Psoas muscle (tissue), 8 donors: ENCODE data around the gene ADRM1. TPM values are rescaled to one million over a fixed set of nuclear protein-coding genes. Genes with fewer than 3 reads are reported as not detected.

Experiments used
- ATAC-seq, 4 donors: fragments of 200-7000 bp; cut with Tn5 transposase; one replicate each; pipeline ENCODE4 v1.9.1; 2020; ENCODE audit warnings: moderate library complexity in 3 of 4, mild to moderate bottlenecking in 2 of 4
- DNase-seq, 2 donors: peaks; one replicate each; pipeline ENCODE4 v3.0.0-alpha.2; 2020
- H3K27ac ChIP-seq: fragments of 200-600 bp; one replicate; pipeline ENCODE4 v1.8.0; 2022
- H3K27me3 ChIP-seq, 3 donors: fragments of 200-600 bp in 1 of 3; one replicate each; pipeline versions ENCODE4 v1.6.1 to v1.8.0; 2013 to 2022; ENCODE audit warnings: low read length in 2 of 3, mild to moderate bottlenecking in 2 of 3, moderate library complexity in 1 of 3; ENCODE audit not compliant: insufficient read depth in 3 of 3
- H3K36me3 ChIP-seq, 2 donors: fragments of 200-600 bp in 1 of 2; one replicate each; pipeline versions ENCODE4 v1.6.1 to v1.8.0; 2013 to 2022; ENCODE audit warnings: low read depth in 1 of 2, mild to moderate bottlenecking in 1 of 2, moderate library complexity in 1 of 2; ENCODE audit not compliant: insufficient read depth in 1 of 2
- H3K4me1 ChIP-seq: fragments of 200-600 bp; one replicate; pipeline ENCODE4 v1.8.0; 2022
- H3K4me3 ChIP-seq: fragments of 200-600 bp; one replicate; pipeline ENCODE4 v1.8.0; 2022; ENCODE audit warnings: mild to moderate bottlenecking
- H3K9me3 ChIP-seq: fragments of 200-600 bp; one replicate; pipeline ENCODE4 v1.8.0; 2022
- CTCF ChIP-seq: fragments of 200-600 bp; IDR thresholded peaks from one replicate; pipeline ENCODE4 v1.8.0; 2022; ENCODE audit warnings: antibody characterized with exemption
- WGBS, 3 donors: extraction: QIAGEN DNeasy Blood & Tissue Kit; methylation state at CpG; one replicate each; pipeline versions ENCODE4 v1.1.6 to v1.1.7; 2013; 5-methylcytosine and 5-hydroxymethylcytosine counted together
- intact Hi-C, 2 donors: fragments of 100-400 bp; cut with DNase I; formaldehyde crosslinking; loops; one replicate each; pipeline versions ENCODE4 v1.11.0 to v1.14.2; 2022
- polyA plus RNA-seq, 3 donors: library from polyadenylated mRNA; stranded (reverse); fragments of 200-250 nt; gene quantifications; one replicate each; pipeline ENCODE4 v1.2.3, GENCODE V29; 2013
- total RNA-seq, 4 donors: library from RNA; stranded (reverse); fragmentation: NEBNext Ultra II Directional in 2 of 4; extraction: Animal tissue kit (Norgen Biotek cat#: 25700) in 2 of 4; gene quantifications; one replicate each; pipeline versions ENCODE4 v1.2.1 to v1.2.4, GENCODE V29; 2021 to 2023
- donor health status: healthy with polysubstance abuse.
- donor health status: DM: no; HTN: no; CAD: no; lungs with moderate emphysema.
- donor health status: Bipolar disorder and iron deficiency.
- donor health status: healthy.
- donor health status: DM: yes; HTN: yes; CAD: no.
- donor health status: DM: no; HTN: no; CAD: no.
- donor health status: DM: no; HTN: no; CAD: no.
- donor health status: DM: yes; HTN: yes; CAD: no.

ADRM1 gene
- total and polyA plus RNA-seq, 7 donors, result 142 to 603 (median 280) TPM

GRCh38 chr20:62291251-62292066, 11.3 kb upstream of the ADRM1 start:
- Histone ChIP-seq H3K4me3 (no peak overlapping the region), H3K27me3 (no peaks in the 10 kb centered on the region), H3K36me3 (peaks cover 4 to 93% of the 10 kb centered on the region in 2 donors), H3K27ac (no peak overlapping the region), H3K4me1 (no peaks in the 10 kb centered on the region), H3K9me3 (no peaks in the 10 kb centered on the region)
- 94 to 97% (median 94%) methylated on average over 29 of the region's 29 CpGs for WGBS, 3 donors
- no peak for TF ChIP-seq CTCF
- ATAC-seq, result peak in 1 of 4 donors; percentile 9
- intact Hi-C loops, result no loop called here
- no peak for DNase-seq

GRCh38 chr20:62292108-62292507, 10.7 kb upstream of the ADRM1 start:
- no peak overlapping the region for H3K27ac ChIP-seq
- H3K9me3 ChIP-seq, result no peaks in the 10 kb centered on the region
- ATAC-seq, result no peak
- no peak for DNase-seq
- WGBS, 3 donors, result 88 to 93% (median 89%) methylated on average over 11 of the region's 11 CpGs
- no peaks in the 10 kb centered on the region for H3K27me3 ChIP-seq
- peaks cover 4 to 93% of the 10 kb centered on the region in 2 donors for H3K36me3 ChIP-seq
- no peaks in the 10 kb centered on the region for H3K4me1 ChIP-seq
- H3K4me3 ChIP-seq, result no peak overlapping the region
- intact Hi-C loops, result no loop called here
- no peak for TF ChIP-seq CTCF

GRCh38 chr20:62293111-62293784, 9.5 kb upstream of the ADRM1 start:
- WGBS, 3 donors, result 90 to 92% (median 91%) methylated on average over 20 of the region's 20 CpGs
- Histone ChIP-seq H3K9me3 (no peaks in the 10 kb centered on the region), H3K27ac (no peak overlapping the region), H3K4me1 (no peaks in the 10 kb centered on the region), H3K27me3 (no peaks in the 10 kb centered on the region), H3K4me3 (no peak overlapping the region), H3K36me3 (peaks cover 4 to 86% of the 10 kb centered on the region in 2 donors)
- DNase-seq (no peak), ATAC-seq (no peak)
- intact Hi-C loops, result no loop called here
- TF ChIP-seq CTCF, result no peak

- Histone ChIP-seq H3K4me1 (no peaks in the 10 kb centered on the region), H3K4me3 (no peak overlapping the region), H3K27ac (no peak overlapping the region), H3K27me3 (no peaks in the 10 kb centered on the region), H3K36me3 (peaks cover 4 to 87% of the 10 kb centered on the region in 2 donors), H3K9me3 (no peaks in the 10 kb centered on the region)
- no peak for DNase-seq
- TF ChIP-seq CTCF, result no peak
- intact Hi-C loops, result no loop called here
- WGBS, 3 donors, result 83 to 86% (median 85%) methylated on average over 9 of the region's 9 CpGs
- ATAC-seq, result no peak
Measured at GRCh38 chr20:62293946-62294345, 8.9 kb upstream of the ADRM1 start.
